HepG2 (cell line): ENCODE data around the gene SCGB1C1. TPM values are rescaled to one million over a fixed set of nuclear protein-coding genes. Genes with fewer than 3 reads are reported as not detected.

Experiments
- ATAC-seq: fragments of 200-7000 bp; cut with Tn5 transposase; 3 replicates; pipeline ENCODE4 v1.9.1; 2020; ENCODE audit warnings: mild to moderate bottlenecking, moderate library complexity
- BruUV-seq: library from RNA; stranded (reverse); fragments of 400-500 nt; replicated peaks from 2 replicates; lab custom pipeline; 2021; lab: Mats Ljungman, UMichigan
- CTCF ChIA-PET: fragments of 300-600 bp; formaldehyde crosslinking; extraction: SDS; loops from one replicate; lab custom pipeline; 2021; ENCODE audit warnings: low total read pairs, inconsistent platforms, low intra/inter-chr PET ratio; lab: Yijun Ruan, JAX
- POLR2A ChIA-PET: fragments of 350-600 bp; sonication (Branson Sonifier 250); formaldehyde crosslinking; loops from one replicate; lab custom pipeline; 2020; ENCODE audit warnings: antibody characterized with exemption, inconsistent platforms; lab: Yijun Ruan, JAX
- DNase-seq: peaks from one replicate; pipeline ENCODE4 v3.0.0-alpha.2; 2015; ENCODE audit warnings: low spot score
- FAIRE-seq: peaks from 3 replicates; lab custom pipeline; 2011; peaks lifted over from hg19 to GRCh38; lab: Jason Lieb, UNC
- H2AFZ ChIP-seq: one replicate; pipeline ENCODE4 v1.6.1; 2011; ENCODE audit warnings: low read length, inconsistent platforms
- H3K27ac ChIP-seq: fragments of 300-600 bp; 3 replicates; pipeline ENCODE4 v1.8.0; 2011; ENCODE audit warnings: mixed run types, mild to moderate bottlenecking, mixed read lengths, low read length, inconsistent platforms; ENCODE audit not compliant: insufficient read depth; ENCODE audit errors: extremely low read length
- H3K27me3 ChIP-seq, 2 experiments: fragments of 200-600 bp in 1 of 2; 2 replicates in 1 of 2; 3 replicates in 1 of 2; pipeline versions ENCODE4 v1.6.0 to v1.8.0; 2011; ENCODE audit warnings: low read length in 2 of 2, mild to moderate bottlenecking in 2 of 2, moderate library complexity in 2 of 2, inconsistent platforms in 1 of 2; ENCODE audit not compliant: insufficient read depth in 2 of 2, control insufficient read depth in 1 of 2
- H3K36me3 ChIP-seq, 2 experiments: fragments of 200-600 bp in 1 of 2; replicated peaks in 1 of 2; 2 replicates in 1 of 2; 3 replicates in 1 of 2; pipeline versions ENCODE4 v1.5.1 to v1.8.0; 2011; ENCODE audit warnings: low read length in 2 of 2, inconsistent platforms in 1 of 2; ENCODE audit not compliant: insufficient read depth in 2 of 2, control insufficient read depth in 1 of 2
- H3K4me1 ChIP-seq: 2 replicates; pipeline ENCODE4 v1.5.1; 2012; ENCODE audit warnings: low read length, inconsistent platforms; ENCODE audit not compliant: insufficient read depth
- H3K4me2 ChIP-seq: 2 replicates; pipeline ENCODE4 v1.6.0; 2011; ENCODE audit warnings: low read depth, low read length, inconsistent platforms
- H3K4me3 ChIP-seq, 3 experiments: fragments of 200-600 bp in 1 of 3; sonication (generic), shearing (Covaris generic) in 1 of 3; replicated peaks in 1 of 3; 2 replicates each; pipeline ENCODE4 v1.5.1; 2011 to 2016; ENCODE audit warnings: low read length in 3 of 3, inconsistent platforms in 2 of 3, low read depth in 2 of 3, mild to moderate bottlenecking in 2 of 3, control low read depth in 1 of 3, mixed read lengths in 1 of 3; ENCODE audit not compliant: insufficient read depth in 1 of 3
- H3K79me2 ChIP-seq: one replicate; pipeline ENCODE4 v1.6.1; 2011; ENCODE audit warnings: low read length, inconsistent platforms; ENCODE audit not compliant: insufficient read depth
- H3K9ac ChIP-seq: 2 replicates; pipeline ENCODE4 v1.6.0; 2011; ENCODE audit warnings: mild to moderate bottlenecking, low read depth, low read length, inconsistent platforms; ENCODE audit not compliant: insufficient read depth
- H3K9me3 ChIP-seq: 2 replicates; pipeline ENCODE4 v1.5.1; 2012; ENCODE audit warnings: mild to moderate bottlenecking, low read length
- H4K20me1 ChIP-seq: 2 replicates; pipeline ENCODE4 v1.6.0; 2011; ENCODE audit warnings: inconsistent platforms, mild to moderate bottlenecking, low read length, moderate library complexity; ENCODE audit not compliant: insufficient read depth
- EED ChIP-seq: sonication (generic); formaldehyde crosslinking; IDR thresholded peaks from 2 replicates; pipeline ENCODE4 v1.5.0; 2020; ENCODE audit warnings: mild to moderate bottlenecking, missing genetic modification reagents
- FOXO1 ChIP-seq: sonication (generic); formaldehyde crosslinking; IDR thresholded peaks from 2 replicates; pipeline ENCODE4 v1.4.0; 2020; ENCODE audit warnings: missing genetic modification reagents
- GTF3A ChIP-seq: sonication (generic); formaldehyde crosslinking; conservative IDR thresholded peaks from 2 replicates; pipeline ENCODE4 v1.4.0; 2020; ENCODE audit warnings: mild to moderate bottlenecking, missing genetic modification reagents
- HNRNPK ChIP-seq: fragments of 200-400 bp; formaldehyde crosslinking; IDR thresholded peaks from 2 replicates; pipeline ENCODE4 v1.6.1; 2018; ENCODE audit warnings: low read length, low read depth, moderate library complexity, mild to moderate bottlenecking; ENCODE audit not compliant: poor library complexity, severe bottlenecking
- KLF12 ChIP-seq: sonication (generic); formaldehyde crosslinking; IDR thresholded peaks from 2 replicates; pipeline ENCODE4 v1.4.0; 2020; ENCODE audit warnings: missing genetic modification reagents, borderline replicate concordance
- NFKB2 ChIP-seq: sonication (generic); formaldehyde crosslinking; IDR thresholded peaks from 2 replicates; pipeline ENCODE4 v1.4.0; 2020; ENCODE audit warnings: missing genetic modification reagents, borderline replicate concordance
- NR3C1 ChIP-seq: sonication (generic); formaldehyde crosslinking; IDR thresholded peaks from 2 replicates; pipeline ENCODE4 v1.4.0; 2020; ENCODE audit warnings: missing genetic modification reagents
- NRL ChIP-seq: sonication (generic); formaldehyde crosslinking; IDR thresholded peaks from 2 replicates; pipeline ENCODE4 v1.5.0; 2020; ENCODE audit warnings: missing genetic modification reagents, mild to moderate bottlenecking, moderate library complexity, borderline replicate concordance
- PHF20 ChIP-seq: sonication (generic); formaldehyde crosslinking; IDR thresholded peaks from 2 replicates; pipeline ENCODE4 v1.5.0; 2020; ENCODE audit warnings: mild to moderate bottlenecking, missing genetic modification reagents
- PLSCR1 ChIP-seq: sonication (generic); formaldehyde crosslinking; IDR thresholded peaks from 2 replicates; pipeline ENCODE4 v1.5.0; 2020; ENCODE audit warnings: missing genetic modification reagents, mild to moderate bottlenecking, borderline replicate concordance
- RAD21 ChIP-seq: fragments of 450-650 bp; formaldehyde crosslinking; IDR thresholded peaks from 2 replicates; pipeline ENCODE4 v1.5.0; 2020; ENCODE audit warnings: mild to moderate bottlenecking
- RFX3 ChIP-seq: IDR thresholded peaks from 2 replicates; pipeline ENCODE4 v1.6.1; 2016; ENCODE audit warnings: missing biosample characterization, missing genetic modification reagents
- SAP130 ChIP-seq: IDR thresholded peaks from 2 replicates; pipeline ENCODE4 v1.6.1; 2016; ENCODE audit warnings: low read depth
- ZNF230 ChIP-seq: sonication (generic); formaldehyde crosslinking; IDR thresholded peaks from 2 replicates; pipeline ENCODE4 v1.4.0; 2020; ENCODE audit warnings: mild to moderate bottlenecking, missing genetic modification reagents
- ZNF292 ChIP-seq: sonication (generic); formaldehyde crosslinking; IDR thresholded peaks from 2 replicates; pipeline ENCODE4 v1.8.1; 2022; ENCODE audit warnings: mild to moderate bottlenecking, low read depth, missing genetic modification reagents, borderline replicate concordance
- ZNF619 ChIP-seq: sonication (generic); formaldehyde crosslinking; IDR thresholded peaks from 2 replicates; pipeline ENCODE4 v1.4.0; 2020; ENCODE audit warnings: mild to moderate bottlenecking, missing genetic modification reagents
- ZNF644 ChIP-seq: IDR thresholded peaks from 2 replicates; pipeline ENCODE4 v1.6.1; 2016; ENCODE audit warnings: low read depth
- ZNF709 ChIP-seq: sonication (generic); formaldehyde crosslinking; IDR thresholded peaks from 2 replicates; pipeline ENCODE4 v1.5.0; 2020; ENCODE audit warnings: mild to moderate bottlenecking, missing genetic modification reagents
- ZNF777 ChIP-seq: sonication (generic); formaldehyde crosslinking; IDR thresholded peaks from 2 replicates; pipeline ENCODE4 v1.4.0; 2020; ENCODE audit warnings: missing genetic modification reagents
- WGBS: methylation state at CpG from one replicate; pipeline ENCODE4 v1.1.6; 2017; ENCODE audit warnings: low lambda C conversion rate; 5-methylcytosine and 5-hydroxymethylcytosine counted together
- in situ Hi-C: cut with HindIII; loops from 2 replicates; pipeline ENCODE4 v1.10.0; 2017; ENCODE audit warnings: low pct_unique_long_range_greater_than_20kb; ENCODE audit not compliant: extremely low pct_ligation_motif_present
- intact Hi-C: fragments of 100-400 bp; cut with micrococcal nuclease; formaldehyde crosslinking; loops from one replicate; pipeline ENCODE4 v1.10.0; 2022; ENCODE audit not compliant: unreplicated experiment
- polyA plus RNA-seq, 8 experiments: library from polyadenylated mRNA; depleted of rRNA in 3 of 8; stranded (reverse) in 7 of 8; unstranded in 1 of 8; fragments of >200 nt; fragmentation: Illumina TruSeq in 4 of 8; extraction: Trizol in 4 of 8; gene quantifications; 2 replicates each; pipeline versions ENCODE4 v1.2.1 to v1.2.3, GENCODE V29; 2011 to 2016; ENCODE audit warnings: low read depth in 4 of 8, missing spikeins in 1 of 8, mixed read lengths in 1 of 8; ENCODE audit not compliant: insufficient read depth in 1 of 8
- total RNA-seq, 5 experiments: library from RNA; depleted of rRNA; stranded (reverse); fragments of >200 nt; fragmentation: Illumina TruSeq; extraction: Trizol; gene quantifications; 2 replicates each; pipeline ENCODE4 v1.2.3, GENCODE V29; 2016; ENCODE audit warnings: low read depth in 1 of 5
- TF ChIP-seq, protein P1 (sequence below): sonication (generic); formaldehyde crosslinking; IDR thresholded peaks from 2 replicates; pipeline ENCODE4 v1.5.0; 2020; ENCODE audit warnings: missing genetic modification reagents

Gene SCGB1C1
- total and polyA plus RNA-seq, 2 of the 13 experiments (the other 11 are each of a cell fraction or from before 2014, with no cell fraction given) = not detected

GRCh38 chr11:235997-236773 is 43.3 kb downstream of the SCGB1C1 start, which contains the start of gene SIRT3 (continued):
- TF ChIP-seq FOXO1 (CRISPR knock-in tag) = 0 out of 2 replicates have a peak, but pooled peaks have one; percentile 15
- TF ChIP-seq PLSCR1 (CRISPR knock-in tag) = 0 out of 2 replicates have a peak, but pooled peaks have one; percentile 16
- peak; percentile 76 for TF ChIP-seq ZNF709 (CRISPR knock-in tag)
- TF ChIP-seq NFKB2 (CRISPR knock-in tag) = peak; percentile 83; the same call in 1 of the 2 replicates

DNA sequence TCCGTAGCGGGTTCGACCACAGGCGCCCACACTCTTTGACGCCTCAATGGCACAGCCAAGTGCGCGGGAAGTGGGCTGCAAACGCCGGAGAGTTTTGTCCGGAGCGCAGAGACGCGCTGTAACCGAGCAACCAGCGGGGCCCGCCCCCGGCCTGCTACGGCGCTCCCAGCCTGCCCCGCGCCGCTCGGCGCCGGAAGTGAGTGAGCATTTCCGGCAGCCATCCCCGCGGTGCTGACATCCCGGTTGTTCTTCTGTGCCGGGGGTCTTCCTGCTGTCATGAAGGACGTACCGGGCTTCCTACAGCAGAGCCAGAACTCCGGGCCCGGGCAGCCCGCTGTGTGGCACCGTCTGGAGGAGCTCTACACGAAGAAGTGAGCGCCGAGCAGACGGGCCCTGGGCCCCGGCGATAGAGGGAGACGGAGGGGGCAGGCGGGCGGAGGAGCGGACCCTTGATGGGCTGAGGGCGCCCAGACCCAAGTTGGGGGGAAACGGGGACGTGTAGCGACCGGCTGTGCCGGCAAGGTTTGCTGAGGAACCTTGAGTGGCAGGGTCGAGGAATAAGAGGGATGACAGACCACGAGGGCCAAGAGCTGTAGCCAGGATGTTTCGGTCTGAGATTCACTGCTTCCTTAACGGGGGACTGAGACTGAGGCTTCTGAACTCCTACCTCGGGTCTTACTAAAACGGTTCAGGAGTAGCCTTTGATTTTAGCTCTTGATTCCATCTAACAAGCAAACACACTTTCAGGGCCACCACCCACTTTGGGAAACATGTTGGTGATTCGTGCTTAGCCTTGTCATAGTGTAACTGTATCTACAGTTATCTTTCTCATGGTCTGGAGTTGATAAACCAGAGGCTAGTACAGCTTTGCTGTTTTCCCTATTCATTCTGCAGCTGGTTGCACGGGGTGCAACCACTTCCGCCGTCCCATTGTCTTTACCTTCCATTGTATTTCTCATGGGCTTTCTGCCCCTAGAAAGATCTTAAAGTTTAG is 44.2 kb downstream of the SCGB1C1 start, which contains the start of gene PSMD13:
TSS of gene PSMD13 (plus strand) at position 203 of the 994 bp plus-strand sequence. CDS start at position 277, 74 bp downstream.
- peaks cover 27% of the 10 kb centered on the region for H3K79me2 ChIP-seq
- intact Hi-C loops = loop anchor here (2.0 kb wide), 1 partner anchor 30 kb away; the partner anchor contains the start of genes BET1L and RIC8A
- no peaks in the 10 kb centered on the region; a peak in 1 of 5 replicates for H3K27me3 ChIP-seq
- H3K9ac ChIP-seq = peak within 1 kb of the TSS; percentile 91
- FAIRE-seq (no peak), ATAC-seq (peak; percentile 95), DNase-seq (peak; percentile 66)
- peaks cover 34% of the 10 kb centered on the region for H3K4me1 ChIP-seq
- ChIA-PET CTCF (no interaction called here), POLR2A (interaction anchor here (0.8 to 3.1 kb wide), 3 partner anchors 14 to 29 kb away, joined by 3 to 20 read pairs (median 12); partner anchors contain the start of genes BET1L and RIC8A)
- peak within 1 kb of the TSS; percentile 7 for H2AFZ ChIP-seq
- H3K4me3 ChIP-seq = peak within 1 kb of the TSS; percentile 77 to 94 (median 91)
- H3K36me3 ChIP-seq = peaks cover 1 to 19% of the 10 kb centered on the region in 2 experiments; a peak in 3 of 5 replicates
- no peaks in the 10 kb centered on the region for H3K9me3 ChIP-seq
- peak within 1 kb of the TSS; percentile 95 for H3K27ac ChIP-seq
- in situ Hi-C loops = no loop called here
- under 1% methylated on average over 29 of the region's 62 CpGs for WGBS
- BruUV-seq = TSS peak; percentile 71
- H3K4me2 ChIP-seq = peak within 1 kb of the TSS; percentile 99
- H4K20me1 ChIP-seq = no peaks in the 10 kb centered on the region
- TF ChIP-seq EED (CRISPR knock-in tag) = no peak
- peak; percentile 75; the same call in 1 of the 2 replicates for TF ChIP-seq KLF12 (CRISPR knock-in tag)
- TF ChIP-seq, protein P1, sequence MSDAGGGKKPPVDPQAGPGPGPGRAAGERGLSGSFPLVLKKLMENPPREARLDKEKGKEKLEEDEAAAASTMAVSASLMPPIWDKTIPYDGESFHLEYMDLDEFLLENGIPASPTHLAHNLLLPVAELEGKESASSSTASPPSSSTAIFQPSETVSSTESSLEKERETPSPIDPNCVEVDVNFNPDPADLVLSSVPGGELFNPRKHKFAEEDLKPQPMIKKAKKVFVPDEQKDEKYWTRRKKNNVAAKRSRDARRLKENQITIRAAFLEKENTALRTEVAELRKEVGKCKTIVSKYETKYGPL (CRISPR knock-in tag) = no peak
- peak; percentile 81; the same call in 1 of the 2 replicates for TF ChIP-seq NRL (CRISPR knock-in tag)
- no peak for TF ChIP-seq HNRNPK
- peak; percentile 97 for TF ChIP-seq SAP130 (CRISPR knock-in tag)
- TF ChIP-seq ZNF777 (CRISPR knock-in tag) = peak; percentile 38
- TF ChIP-seq PHF20 (CRISPR knock-in tag) = peak; percentile 91
- TF ChIP-seq GTF3A = no peak
- TF ChIP-seq RFX3 (CRISPR knock-in tag) = peak; percentile 81
- TF ChIP-seq ZNF619 (CRISPR knock-in tag) = peak; percentile 83
- TF ChIP-seq RAD21 (CRISPR knock-in tag) = 0 out of 2 replicates have a peak, but pooled peaks have one; percentile 27
- no peak for TF ChIP-seq ZNF644 (CRISPR knock-in tag)
- no peak for TF ChIP-seq ZNF230 (CRISPR knock-in tag)
- no peak for TF ChIP-seq NR3C1
- TF ChIP-seq ZNF292 (CRISPR knock-in tag) = no peak
